Activated CD4-positive, alpha-beta T cell treated with anti-CD3 and anti-CD28 coated beads for 4 hours (primary cell): ENCODE measurements around the gene OR8B3.

Experiments
- DNase-seq, 2 donors: peaks; one replicate each; pipeline ENCODE4 v3.0.0-alpha.2; 2020

Gene OR8B3

DNA sequence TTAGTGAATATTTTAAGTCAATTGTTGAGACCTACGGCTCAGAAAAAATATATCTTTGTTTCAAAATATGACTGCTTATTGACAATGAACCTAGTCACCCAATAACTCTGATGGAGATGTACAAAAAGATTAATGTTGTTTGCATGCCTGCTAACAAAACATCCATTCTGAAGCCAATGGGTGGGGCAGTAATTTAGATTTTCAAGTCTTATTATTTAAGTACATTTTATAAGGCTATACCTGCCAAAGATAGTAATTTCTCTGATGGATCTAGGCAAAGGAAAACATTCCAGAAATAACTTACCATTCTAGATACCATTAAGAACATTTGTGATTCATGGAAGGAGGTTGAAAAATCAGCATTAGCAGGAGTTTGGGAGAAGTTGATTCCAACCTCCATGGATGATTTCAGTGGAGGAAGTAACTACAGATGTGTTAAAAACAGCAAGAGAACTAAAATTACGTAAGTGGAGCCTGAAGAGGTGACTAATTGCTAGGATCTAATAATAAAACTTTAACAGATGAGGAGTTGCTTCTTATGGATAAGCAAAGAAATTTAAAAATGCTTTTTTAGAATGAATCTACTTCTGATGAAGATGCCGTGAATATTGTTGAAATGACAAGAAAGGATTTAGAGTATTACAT is 52.4 kb downstream of the OR8B3 start:
- DNase-seq = no peak
